B cell (primary cell): ENCODE results near the gene ZNF503. TPM values are rescaled to one million over a fixed set of nuclear protein-coding genes. Genes with fewer than 3 reads are reported as not detected.

Source experiments
- ATAC-seq: fragments of 200-7000 bp; cut with Tn5 transposase; one replicate; pipeline ENCODE4 v1.10.0; 2021; ENCODE audit warnings: low read depth, mild to moderate bottlenecking, moderate number of reproducible peaks, moderate library complexity
- CTCF ChIA-PET: fragments of 350-600 bp; sonication (Branson Sonifier 250); formaldehyde crosslinking; loops from one replicate; lab custom pipeline; 2021; ENCODE audit warnings: antibody characterized with exemption, inconsistent platforms; lab: Charles Lee
- POLR2A ChIA-PET: fragments of 350-600 bp; sonication (Branson Sonifier 250); formaldehyde crosslinking; loops from one replicate; lab custom pipeline; 2021; ENCODE audit warnings: antibody characterized with exemption; lab: Charles Lee
- DNase-seq: peaks from one replicate; pipeline ENCODE4 v3.0.0; 2013
- H2AFZ ChIP-seq: 2 replicates; pipeline ENCODE4 v1.6.1; 2012; ENCODE audit warnings: mild to moderate bottlenecking, low read depth, low read length; ENCODE audit not compliant: insufficient read depth, poor library complexity, severe bottlenecking
- H3K27ac ChIP-seq, 2 donors: 1 replicate in 1 of 2; 2 replicates in 1 of 2; pipeline ENCODE4 v1.5.1; 2012 to 2013; ENCODE audit warnings: low read length in 2 of 2, mild to moderate bottlenecking in 2 of 2, moderate library complexity in 1 of 2
- H3K27me3 ChIP-seq, 4 experiments: fragments of 200-600 bp in 1 of 4; sonication (generic) in 1 of 4; replicated peaks in 1 of 4; 1 replicate in 2 of 4; 2 replicates in 2 of 4; pipeline versions ENCODE4 v1.6.1 to v1.7.0; 2013 to 2016; ENCODE audit warnings: low read length in 3 of 4, mild to moderate bottlenecking in 2 of 4, mixed read lengths in 1 of 4, moderate library complexity in 1 of 4; ENCODE audit not compliant: insufficient read depth in 4 of 4, control insufficient read depth in 3 of 4; ENCODE audit errors: control extremely low read depth in 1 of 4
- H3K36me3 ChIP-seq, 2 experiments: replicated peaks in 1 of 2; 1 replicate in 1 of 2; 2 replicates in 1 of 2; pipeline versions ENCODE4 v1.6.1 to v1.7.1; 2013; ENCODE audit warnings: low read length in 1 of 2; ENCODE audit not compliant: insufficient read depth in 2 of 2, control insufficient read depth in 1 of 2; ENCODE audit errors: control extremely low read depth in 1 of 2, extremely low read depth in 1 of 2
- H3K4me1 ChIP-seq, 2 donors: fragments of 200-600 bp in 1 of 2; sonication (generic) in 1 of 2; 1 replicate in 1 of 2; 2 replicates in 1 of 2; pipeline versions ENCODE4 v1.5.1 to v1.6.1; 2013 to 2017; ENCODE audit warnings: low read length in 2 of 2; ENCODE audit not compliant: control insufficient read depth in 2 of 2, insufficient read depth in 2 of 2
- H3K4me2 ChIP-seq: replicated peaks from 2 replicates; pipeline ENCODE3; 2012; ENCODE audit warnings: mild to moderate bottlenecking, low read depth, low read length; ENCODE audit not compliant: poor library complexity, severe bottlenecking
- H3K4me3 ChIP-seq, 5 experiments: fragments of 200-600 bp in 1 of 5; sonication (generic) in 1 of 5; 1 replicate in 3 of 5; 2 replicates in 2 of 5; pipeline versions ENCODE4 v1.5.1 to v1.7.0; 2011 to 2016; ENCODE audit warnings: low read length in 4 of 5, mild to moderate bottlenecking in 4 of 5, low read depth in 2 of 5, control low read depth in 1 of 5, moderate library complexity in 1 of 5; ENCODE audit not compliant: insufficient read depth in 1 of 5; ENCODE audit errors: control extremely low read depth in 1 of 5, extremely low read depth in 1 of 5
- H3K79me2 ChIP-seq: fragments of 200-600 bp; sonication (generic); one replicate; pipeline ENCODE4 v1.6.0; 2016; ENCODE audit warnings: low read length; ENCODE audit not compliant: control insufficient read depth, insufficient read depth
- H3K9ac ChIP-seq: fragments of 200-600 bp; sonication (generic); 2 replicates; pipeline ENCODE4 v1.6.1; 2017; ENCODE audit warnings: mild to moderate bottlenecking, low read length, moderate library complexity
- H3K9me3 ChIP-seq, 3 donors: one replicate each; pipeline versions ENCODE4 v1.6.1 to v1.7.1; 2013; ENCODE audit warnings: low read length in 2 of 3; ENCODE audit not compliant: control insufficient read depth in 2 of 3, insufficient read depth in 1 of 3; ENCODE audit errors: control extremely low read depth in 1 of 3
- H4K20me1 ChIP-seq: 2 replicates; pipeline ENCODE4 v1.6.0; 2012; ENCODE audit warnings: mild to moderate bottlenecking, low read length; ENCODE audit not compliant: insufficient read depth, control insufficient read depth, poor library complexity, severe bottlenecking
- H3K27ac Mint-ChIP-seq: one replicate; pipeline ENCODE4 v1.8.0; 2021; ENCODE audit warnings: mixed read lengths
- H3K27me3 Mint-ChIP-seq: one replicate; pipeline ENCODE4 v1.8.0; 2021; ENCODE audit warnings: mixed read lengths
- H3K4me1 Mint-ChIP-seq: one replicate; pipeline ENCODE4 v1.8.0; 2021; ENCODE audit warnings: mixed read lengths
- H3K4me3 Mint-ChIP-seq: one replicate; pipeline ENCODE4 v1.8.0; 2021; ENCODE audit warnings: mixed read lengths
- H3K9me3 Mint-ChIP-seq: one replicate; pipeline ENCODE4 v1.8.0; 2022; ENCODE audit warnings: mixed read lengths; ENCODE audit not compliant: insufficient read depth
- EZH2 ChIP-seq: IDR thresholded peaks from 2 replicates; pipeline ENCODE4 v1.6.1; 2012; ENCODE audit warnings: borderline replicate concordance, low read depth, mild to moderate bottlenecking, moderate library complexity, low read length; ENCODE audit not compliant: insufficient read depth, poor library complexity, severe bottlenecking
- WGBS: methylation state at CpG from one replicate; pipeline ENCODE4 v1.1.5; 2013; ENCODE audit warnings: missing lambda C conversion rate; ENCODE audit not compliant: insufficient coverage; 5-methylcytosine and 5-hydroxymethylcytosine counted together
- intact Hi-C: fragments of 100-400 bp; cut with micrococcal nuclease; formaldehyde crosslinking; loops from one replicate; pipeline ENCODE4 v1.10.0; 2022
- polyA plus RNA-seq: library from polyadenylated mRNA; depleted of rRNA; stranded (reverse); fragments of >200 nt; gene quantifications from 2 replicates; pipeline ENCODE4 v1.2.3, GENCODE V29; 2012
- total RNA-seq, 2 donors: library from RNA; stranded (reverse); fragments of 120-200 nt in 1 of 2; gene quantifications; 1 replicate in 1 of 2; 2 replicates in 1 of 2; pipeline versions ENCODE4 v1.2.3 to v1.2.4, GENCODE V29; 2013 to 2022
- TF ChIP-seq, protein P1 (sequence below): fragments of 200-600 bp; IDR thresholded peaks from one replicate; pipeline ENCODE4 v1.8.0; 2022; ENCODE audit warnings: antibody characterized with exemption, mild to moderate bottlenecking

ZNF503 gene
- total and polyA plus RNA-seq, 2 donors (not counting 1 experiment from before 2014, with no cell fraction given) = 0.04 TPM; not detected in 1

DNA sequence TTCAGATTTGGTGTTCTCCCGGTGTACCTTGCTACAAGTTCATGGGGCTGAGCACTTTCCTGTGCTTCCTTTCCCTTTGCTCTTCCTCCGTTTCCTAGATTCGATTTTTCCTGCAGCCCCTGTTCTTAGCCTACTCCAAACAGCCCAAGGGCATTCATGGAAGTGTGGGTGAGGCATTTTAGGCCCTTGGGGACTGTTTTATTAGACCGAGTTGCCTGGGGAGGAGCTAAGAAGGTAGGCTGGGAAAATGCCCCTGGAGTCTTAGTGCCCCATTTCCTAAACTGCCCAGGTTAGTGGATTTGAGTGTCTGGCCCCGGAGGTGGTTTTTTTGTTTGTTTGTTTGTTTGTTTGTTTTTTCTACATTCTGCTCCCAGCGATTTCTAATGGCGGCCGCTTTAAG is 31.7 kb upstream of the ZNF503 start:
- H3K27me3 Mint-ChIP-seq = peaks cover 66% of the 10 kb centered on the region
- no peak for TF ChIP-seq EZH2
- TF ChIP-seq, protein P1, sequence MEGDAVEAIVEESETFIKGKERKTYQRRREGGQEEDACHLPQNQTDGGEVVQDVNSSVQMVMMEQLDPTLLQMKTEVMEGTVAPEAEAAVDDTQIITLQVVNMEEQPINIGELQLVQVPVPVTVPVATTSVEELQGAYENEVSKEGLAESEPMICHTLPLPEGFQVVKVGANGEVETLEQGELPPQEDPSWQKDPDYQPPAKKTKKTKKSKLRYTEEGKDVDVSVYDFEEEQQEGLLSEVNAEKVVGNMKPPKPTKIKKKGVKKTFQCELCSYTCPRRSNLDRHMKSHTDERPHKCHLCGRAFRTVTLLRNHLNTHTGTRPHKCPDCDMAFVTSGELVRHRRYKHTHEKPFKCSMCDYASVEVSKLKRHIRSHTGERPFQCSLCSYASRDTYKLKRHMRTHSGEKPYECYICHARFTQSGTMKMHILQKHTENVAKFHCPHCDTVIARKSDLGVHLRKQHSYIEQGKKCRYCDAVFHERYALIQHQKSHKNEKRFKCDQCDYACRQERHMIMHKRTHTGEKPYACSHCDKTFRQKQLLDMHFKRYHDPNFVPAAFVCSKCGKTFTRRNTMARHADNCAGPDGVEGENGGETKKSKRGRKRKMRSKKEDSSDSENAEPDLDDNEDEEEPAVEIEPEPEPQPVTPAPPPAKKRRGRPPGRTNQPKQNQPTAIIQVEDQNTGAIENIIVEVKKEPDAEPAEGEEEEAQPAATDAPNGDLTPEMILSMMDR = no peak
- H3K27me3 ChIP-seq = peaks cover 0 to 44% (median 13%) of the 10 kb centered on the region in 4 experiments
- no peak overlapping the region for H3K27ac Mint-ChIP-seq
- peaks cover 10% of the 10 kb centered on the region for H3K4me1 Mint-ChIP-seq
- ChIA-PET POLR2A (no interaction called here), CTCF (no interaction called here)
- H3K4me3 Mint-ChIP-seq = no peak overlapping the region
- H3K4me3 ChIP-seq = no peak overlapping the region
- DNase-seq = no peak
- H3K9me3 Mint-ChIP-seq = no peaks in the 10 kb centered on the region
- H3K9ac ChIP-seq = no peak overlapping the region
- H3K36me3 ChIP-seq = no peaks in the 10 kb centered on the region
- peaks cover 4% of the 10 kb centered on the region in 2 donors for H3K4me1 ChIP-seq
- no peak overlapping the region for H3K27ac ChIP-seq
- ATAC-seq = no peak
- H3K9me3 ChIP-seq = no peaks in the 10 kb centered on the region
- no peaks in the 10 kb centered on the region for H4K20me1 ChIP-seq
- H3K4me2 ChIP-seq = no peak overlapping the region
- 94% methylated on average over 3 of the region's 8 CpGs for WGBS
- no peak overlapping the region for H2AFZ ChIP-seq
- no peaks in the 10 kb centered on the region for H3K79me2 ChIP-seq
- intact Hi-C loops = no loop called here

DNA sequence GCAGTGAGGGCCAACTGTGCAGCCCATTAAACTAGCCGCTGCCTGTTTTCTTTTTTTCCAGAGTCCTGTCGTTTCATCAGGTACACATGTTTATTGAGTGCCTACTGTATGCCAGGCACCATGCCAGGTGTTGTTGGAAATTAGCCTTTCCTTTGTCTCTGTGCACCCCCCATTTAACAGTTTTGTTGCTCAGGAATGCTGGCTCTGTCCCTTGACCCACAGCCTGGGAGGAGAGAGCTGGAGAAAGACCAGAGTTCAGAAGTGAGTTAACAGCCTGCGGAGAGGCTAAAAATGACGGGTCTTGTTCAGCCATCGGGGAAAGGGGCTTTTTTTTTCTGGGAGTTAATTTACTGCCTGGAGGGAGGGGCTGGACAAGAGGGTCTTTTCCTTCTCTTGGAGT is 31.2 kb upstream of the ZNF503 start:
- DNase-seq = no peak
- Histone ChIP-seq H3K36me3 (no peaks in the 10 kb centered on the region), H3K9ac (no peak overlapping the region), H3K9me3 (no peaks in the 10 kb centered on the region), H3K27me3 (peaks cover 0 to 44% (median 13%) of the 10 kb centered on the region in 4 experiments), H3K4me3 (no peak overlapping the region), H3K4me2 (no peak overlapping the region), H3K4me1 (peaks cover 4% of the 10 kb centered on the region in 2 donors), H3K27ac (no peak overlapping the region), H3K79me2 (no peaks in the 10 kb centered on the region), H2AFZ (no peak overlapping the region), H4K20me1 (no peaks in the 10 kb centered on the region)
- no peak overlapping the region for H3K27ac Mint-ChIP-seq
- TF ChIP-seq, protein P1 = no peak
- TF ChIP-seq EZH2 = no peak
- peaks cover 68% of the 10 kb centered on the region for H3K27me3 Mint-ChIP-seq
- H3K9me3 Mint-ChIP-seq = no peaks in the 10 kb centered on the region
- CTCF ChIA-PET = no interaction called here
- no CpG with 5 or more reads among the region's 5 CpGs for WGBS
- intact Hi-C loops = no loop called here
- POLR2A ChIA-PET = no interaction called here
- no peak overlapping the region for H3K4me3 Mint-ChIP-seq
- no peak for ATAC-seq
- peaks cover 10% of the 10 kb centered on the region for H3K4me1 Mint-ChIP-seq
